T-helper 9 cell (primary cell): ENCODE measurements around the gene PHC3.
"Not testable (repeated sequence)": the region's sequence is repeated elsewhere in the genome, so short reads cannot be mapped to it uniquely, and the experiment has no call there.

Experiments used
- DNase-seq: peaks from one replicate; pipeline ENCODE4 v3.0.0-alpha.2; 2020
- total RNA-seq, 2 donors: gene quantifications; one replicate each; lab custom pipeline; 2026; lab: John Stamatoyannopoulos, UW

PHC3 gene
- total RNA-seq = 160 to 214 reads per million in 2 donors

- peak; percentile 85 for DNase-seq
Measured at GRCh38 chr3:170180908-170181885, at the start of gene PHC3. Gene PHC3, minus strand, starts transcription at chr3:170181733. Its CDS starts 18 bp downstream, at chr3:170181715.

GRCh38 chr3:170228093-170228766 lies 46.7 kb upstream of the PHC3 start:
- DNase-seq = no peak

- DNase-seq = no peak
Measured at GRCh38 chr3:170226426-170226960, 45.0 kb upstream of the PHC3 start.

- DNase-seq = no peak
Measured at GRCh38 chr3:170225166-170225565, 43.6 kb upstream of the PHC3 start.

- DNase-seq = peak; percentile 28
Measured at GRCh38 chr3:170222647-170223541, 41.4 kb upstream of the PHC3 start.

GRCh38 chr3:170221924-170222646 lies 40.6 kb upstream of the PHC3 start, which contains the start of gene PRKCI:
Gene PRKCI, plus strand, starts transcription at chr3:170222424. Its CDS starts 246 bp downstream, at chr3:170222670.
- DNase-seq = peak; percentile 76

GRCh38 chr3:170220871-170221270 lies 39.3 kb upstream of the PHC3 start:
- no peak for DNase-seq

- no peak for DNase-seq
Measured at GRCh38 chr3:170219850-170220249, 38.3 kb upstream of the PHC3 start.

- no peak for DNase-seq
Measured at GRCh38 chr3:170211668-170212067, 30.1 kb upstream of the PHC3 start.

- DNase-seq = no peak
Measured at GRCh38 chr3:170207717-170208116, 26.2 kb upstream of the PHC3 start.

GRCh38 chr3:170206164-170206762 lies 24.7 kb upstream of the PHC3 start:
- DNase-seq = not testable (repeated sequence)

- DNase-seq = no peak
Measured at GRCh38 chr3:170205302-170205701, 23.8 kb upstream of the PHC3 start.

- no peak for DNase-seq
Measured at GRCh38 chr3:170204509-170204908, 23.0 kb upstream of the PHC3 start.

GRCh38 chr3:170204023-170204472 lies 22.5 kb upstream of the PHC3 start:
- no peak for DNase-seq

- no peak for DNase-seq
Measured at GRCh38 chr3:170203457-170203856, 21.9 kb upstream of the PHC3 start.

- DNase-seq = no peak
Measured at GRCh38 chr3:170201527-170201926, 20.0 kb upstream of the PHC3 start.

GRCh38 chr3:170200987-170201386 lies 19.5 kb upstream of the PHC3 start:
- DNase-seq = no peak

GRCh38 chr3:170196833-170197232 lies 15.3 kb upstream of the PHC3 start:
- DNase-seq = no peak

- not testable (repeated sequence) for DNase-seq
Measured at GRCh38 chr3:170195759-170196158, 14.2 kb upstream of the PHC3 start.

GRCh38 chr3:170189398-170190256 lies 8.1 kb upstream of the PHC3 start:
- DNase-seq = no peak
